Omental fat pad (tissue), 4 donors: ENCODE data around the gene BEND6. TPM values are rescaled to one million over a fixed set of nuclear protein-coding genes. Genes with fewer than 3 reads are reported as not detected.
"Not testable (repeated sequence)": the region's sequence is repeated elsewhere in the genome, so short reads cannot be mapped to it uniquely, and the experiment has no call there.

Experiments
- ATAC-seq: fragments of 150-250 bp; one replicate; pipeline ENCODE4 v1.9.1; 2016; ENCODE audit warnings: mild to moderate bottlenecking, moderate library complexity; ENCODE audit not compliant: low FRiP score
- DNase-seq: peaks from one replicate; pipeline ENCODE4 v3.0.0-alpha.2; 2019; ENCODE audit warnings: low spot score
- CTCF ChIP-seq, 3 donors: fragments of 450-650 bp; IDR thresholded peaks; one replicate each; pipeline ENCODE4 v1.5.1; 2016 to 2017; ENCODE audit warnings: antibody characterized with exemption in 3 of 3, mild to moderate bottlenecking in 3 of 3, moderate library complexity in 2 of 3
- total RNA-seq, 4 donors: library from RNA; depleted of rRNA; stranded (reverse); fragments of >200 nt; gene quantifications; one replicate each; pipeline ENCODE4 v1.1.0, GENCODE V29; 2016

BEND6 gene
- total RNA-seq, 4 donors from 2014 or later: 0.44 to 1.0 (median 0.72) TPM; not detected in 1

GRCh38 chr6:57044568-57044967, 89.7 kb downstream of the BEND6 start:
- no peak for TF ChIP-seq CTCF (IDR thresholded peaks at IDR 0.05)
- DNase-seq: no peak

GRCh38 chr6:57046332-57047256, 91.7 kb downstream of the BEND6 start, which contains the start of gene KIAA1586:
Gene KIAA1586, plus strand, starts transcription at chr6:57046693. Its CDS starts 63 bp downstream, at chr6:57046756.
- DNase-seq (peak; percentile 65), ATAC-seq (peak; percentile 99)

More at GRCh38 chr6:57044568-57044967, 89.7 kb downstream of the BEND6 start:
- ATAC-seq: no peak

GRCh38 chr6:57047257-57047585, 92.3 kb downstream of the BEND6 start:
- ATAC-seq: peak; percentile 22
- not testable (repeated sequence) for DNase-seq

GRCh38 chr6:57047859-57048258, 93.0 kb downstream of the BEND6 start:
- not testable (repeated sequence) for DNase-seq, ATAC-seq

- DNase-seq (no peak), ATAC-seq (no peak)
- TF ChIP-seq CTCF (IDR thresholded peaks at IDR 0.05): no peak
Measured at GRCh38 chr6:57048577-57048976, 93.7 kb downstream of the BEND6 start.

GRCh38 chr6:57063847-57064246, 108.9 kb downstream of the BEND6 start:
- ATAC-seq (no peak), DNase-seq (no peak)
- TF ChIP-seq CTCF (IDR thresholded peaks at IDR 0.05): no peak

- TF ChIP-seq CTCF (IDR thresholded peaks at IDR 0.05): no peak
- ATAC-seq (no peak), DNase-seq (no peak)
Measured at GRCh38 chr6:57064809-57065208, 109.9 kb downstream of the BEND6 start.

- DNase-seq (no peak), ATAC-seq (no peak)
- no peak for TF ChIP-seq CTCF (IDR thresholded peaks at IDR 0.05)
Measured at GRCh38 chr6:57068061-57068460, 113.2 kb downstream of the BEND6 start.
